ENCODE data around the gene KLRC2. TPM values are rescaled to one million over a fixed set of nuclear protein-coding genes. Genes with fewer than 3 reads are reported as not detected.
"Not testable (repeated sequence)": the region's sequence is repeated elsewhere in the genome, so short reads cannot be mapped to it uniquely, and the experiment has no call there.

KLRC2 gene
- polyA plus RNA-seq, 1 donor (not counting 4 experiments of a cell fraction or from before 2014, with no cell fraction given), result not detected

GRCh38 chr12:10453156-10453555 lies 17.3 kb upstream of the KLRC2 start, which contains the start of gene KLRC1:
Gene KLRC1, minus strand, starts transcription at chr12:10453377. Its CDS starts 2,221 bp downstream, at chr12:10451156.
- H4K20me1 ChIP-seq (ENCODE audit: control insufficient read depth, extremely low read depth, insufficient read depth, low read length), result no peaks in the 10 kb centered on the region
- no peak within 1 kb of the TSS for H3K27ac ChIP-seq (ENCODE audit: control insufficient read depth, insufficient read depth, low read length)
- FAIRE-seq (peak; percentile 74), DNase-seq (ENCODE audit: low read depth, low spot score) (no peak)
- no peaks in the 10 kb centered on the region for H3K27me3 ChIP-seq (ENCODE audit: control insufficient read depth, extremely low read depth, insufficient read depth, low read length)
- H3K9me1 ChIP-seq (ENCODE audit: control insufficient read depth, extremely low read depth, insufficient read depth, low read length), result no peaks in the 10 kb centered on the region
- no peak within 1 kb of the TSS for H3K4me3 ChIP-seq (ENCODE audit: control insufficient read depth in 2 of 3, extremely low read depth in 1 of 3, insufficient read depth in 2 of 3, low read depth in 1 of 3, low read length in 3 of 3)
- H3K9ac ChIP-seq (ENCODE audit: control insufficient read depth, extremely low read depth, insufficient read depth, low read length), result no peak within 1 kb of the TSS
- no peaks in the 10 kb centered on the region for H3K4me1 ChIP-seq (ENCODE audit: control insufficient read depth, extremely low read depth, insufficient read depth, low read length)
- dilution Hi-C loops (cut with MboI; ENCODE audit: extremely low pct_ligation_motif_present, low sequenced_read_pairs), result no loop called here
- no peak within 1 kb of the TSS for H2AFZ ChIP-seq (ENCODE audit: control insufficient read depth, low read length)
- H3K79me2 ChIP-seq (ENCODE audit: control insufficient read depth, insufficient read depth, low read length), result no peaks in the 10 kb centered on the region
- no peaks in the 10 kb centered on the region for H3K36me3 ChIP-seq (ENCODE audit: control insufficient read depth in 2 of 2, extremely low read depth in 1 of 2, insufficient read depth in 2 of 2, low read length in 2 of 2)
- no peak for TF ChIP-seq EZH2 (IDR thresholded peaks at IDR 0.05; ENCODE audit: low read length)
- TF ChIP-seq CTCF (optimal IDR thresholded peaks at IDR 0.05 in 1 of 3, IDR thresholded peaks at IDR 0.05 in 1 of 3, conservative IDR thresholded peaks at IDR 0.05 in 1 of 3; ENCODE audit: extremely low read depth in 1 of 3, insufficient read depth in 2 of 3, low read length in 3 of 3), result no peak
- no peak within 1 kb of the TSS for H3K4me2 ChIP-seq (ENCODE audit: control insufficient read depth, extremely low read depth, insufficient read depth, low read depth, low read length)
- H3K9me3 ChIP-seq (ENCODE audit: control insufficient read depth, low read depth, low read length), result no peaks in the 10 kb centered on the region

- no peaks in the 10 kb centered on the region for H3K79me2 ChIP-seq (ENCODE audit: control insufficient read depth, insufficient read depth, low read length)
- DNase-seq (ENCODE audit: low read depth, low spot score) (no peak), FAIRE-seq (no peak)
- H3K4me1 ChIP-seq (ENCODE audit: control insufficient read depth, extremely low read depth, insufficient read depth, low read length), result no peaks in the 10 kb centered on the region
- no peak overlapping the region for H3K4me2 ChIP-seq (ENCODE audit: control insufficient read depth, extremely low read depth, insufficient read depth, low read depth, low read length)
- H2AFZ ChIP-seq (ENCODE audit: control insufficient read depth, low read length), result peak overlapping the region; percentile 54
- dilution Hi-C loops (cut with MboI; ENCODE audit: extremely low pct_ligation_motif_present, low sequenced_read_pairs), result no loop called here
- H3K4me3 ChIP-seq (ENCODE audit: control insufficient read depth in 2 of 3, extremely low read depth in 1 of 3, insufficient read depth in 2 of 3, low read depth in 1 of 3, low read length in 3 of 3), result no peak overlapping the region
- TF ChIP-seq CTCF (optimal IDR thresholded peaks at IDR 0.05 in 1 of 3, IDR thresholded peaks at IDR 0.05 in 1 of 3, conservative IDR thresholded peaks at IDR 0.05 in 1 of 3; ENCODE audit: extremely low read depth in 1 of 3, insufficient read depth in 2 of 3, low read length in 3 of 3) (no peak), EZH2 (IDR thresholded peaks at IDR 0.05; ENCODE audit: low read length) (no peak)
- no peaks in the 10 kb centered on the region for H3K9me3 ChIP-seq (ENCODE audit: control insufficient read depth, low read depth, low read length)
- no peak overlapping the region for H3K27ac ChIP-seq (ENCODE audit: control insufficient read depth, insufficient read depth, low read length)
- H3K9ac ChIP-seq (ENCODE audit: control insufficient read depth, extremely low read depth, insufficient read depth, low read length), result no peak overlapping the region
- no peaks in the 10 kb centered on the region for H3K27me3 ChIP-seq (ENCODE audit: control insufficient read depth, extremely low read depth, insufficient read depth, low read length)
- H4K20me1 ChIP-seq (ENCODE audit: control insufficient read depth, extremely low read depth, insufficient read depth, low read length), result no peaks in the 10 kb centered on the region
- H3K9me1 ChIP-seq (ENCODE audit: control insufficient read depth, extremely low read depth, insufficient read depth, low read length), result no peaks in the 10 kb centered on the region
- H3K36me3 ChIP-seq (ENCODE audit: control insufficient read depth in 2 of 2, extremely low read depth in 1 of 2, insufficient read depth in 2 of 2, low read length in 2 of 2), result no peaks in the 10 kb centered on the region
Measured at GRCh38 chr12:10448236-10448635, 12.4 kb upstream of the KLRC2 start.

- H2AFZ ChIP-seq (ENCODE audit: control insufficient read depth, low read length); H3K9me3 ChIP-seq (ENCODE audit: control insufficient read depth, low read depth, low read length); DNase-seq (ENCODE audit: low read depth, low spot score); H3K4me2 ChIP-seq (ENCODE audit: control insufficient read depth, extremely low read depth, insufficient read depth, low read depth, low read length); H3K27ac ChIP-seq (ENCODE audit: control insufficient read depth, insufficient read depth, low read length); H4K20me1 ChIP-seq (ENCODE audit: control insufficient read depth, extremely low read depth, insufficient read depth, low read length); dilution Hi-C loops (cut with MboI; ENCODE audit: extremely low pct_ligation_motif_present, low sequenced_read_pairs); H3K4me3 ChIP-seq (ENCODE audit: control insufficient read depth in 2 of 3, extremely low read depth in 1 of 3, insufficient read depth in 2 of 3, low read depth in 1 of 3, low read length in 3 of 3); H3K9ac ChIP-seq (ENCODE audit: control insufficient read depth, extremely low read depth, insufficient read depth, low read length); H3K4me1 ChIP-seq (ENCODE audit: control insufficient read depth, extremely low read depth, insufficient read depth, low read length); H3K9me1 ChIP-seq (ENCODE audit: control insufficient read depth, extremely low read depth, insufficient read depth, low read length); H3K79me2 ChIP-seq (ENCODE audit: control insufficient read depth, insufficient read depth, low read length); H3K36me3 ChIP-seq (ENCODE audit: control insufficient read depth in 2 of 2, extremely low read depth in 1 of 2, insufficient read depth in 2 of 2, low read length in 2 of 2); H3K27me3 ChIP-seq (ENCODE audit: control insufficient read depth, extremely low read depth, insufficient read depth, low read length): not testable (repeated sequence)
- peak; percentile 78 for FAIRE-seq
Measured at GRCh38 chr12:10446052-10446451, 10.2 kb upstream of the KLRC2 start.

- H3K4me1 ChIP-seq (ENCODE audit: control insufficient read depth, extremely low read depth, insufficient read depth, low read length); H3K4me2 ChIP-seq (ENCODE audit: control insufficient read depth, extremely low read depth, insufficient read depth, low read depth, low read length); H3K9ac ChIP-seq (ENCODE audit: control insufficient read depth, extremely low read depth, insufficient read depth, low read length); dilution Hi-C loops (cut with MboI; ENCODE audit: extremely low pct_ligation_motif_present, low sequenced_read_pairs); H3K79me2 ChIP-seq (ENCODE audit: control insufficient read depth, insufficient read depth, low read length); H3K27ac ChIP-seq (ENCODE audit: control insufficient read depth, insufficient read depth, low read length); H3K4me3 ChIP-seq (ENCODE audit: control insufficient read depth in 2 of 3, extremely low read depth in 1 of 3, insufficient read depth in 2 of 3, low read depth in 1 of 3, low read length in 3 of 3); H3K27me3 ChIP-seq (ENCODE audit: control insufficient read depth, extremely low read depth, insufficient read depth, low read length); H3K9me3 ChIP-seq (ENCODE audit: control insufficient read depth, low read depth, low read length); H3K9me1 ChIP-seq (ENCODE audit: control insufficient read depth, extremely low read depth, insufficient read depth, low read length); FAIRE-seq; H2AFZ ChIP-seq (ENCODE audit: control insufficient read depth, low read length); H4K20me1 ChIP-seq (ENCODE audit: control insufficient read depth, extremely low read depth, insufficient read depth, low read length); DNase-seq (ENCODE audit: low read depth, low spot score); H3K36me3 ChIP-seq (ENCODE audit: control insufficient read depth in 2 of 2, extremely low read depth in 1 of 2, insufficient read depth in 2 of 2, low read length in 2 of 2): not testable (repeated sequence)
Measured at GRCh38 chr12:10441144-10441543, 5.3 kb upstream of the KLRC2 start.

Measured in keratinocyte (primary cell).